ENCODE results near the gene CCBE1.

DNA sequence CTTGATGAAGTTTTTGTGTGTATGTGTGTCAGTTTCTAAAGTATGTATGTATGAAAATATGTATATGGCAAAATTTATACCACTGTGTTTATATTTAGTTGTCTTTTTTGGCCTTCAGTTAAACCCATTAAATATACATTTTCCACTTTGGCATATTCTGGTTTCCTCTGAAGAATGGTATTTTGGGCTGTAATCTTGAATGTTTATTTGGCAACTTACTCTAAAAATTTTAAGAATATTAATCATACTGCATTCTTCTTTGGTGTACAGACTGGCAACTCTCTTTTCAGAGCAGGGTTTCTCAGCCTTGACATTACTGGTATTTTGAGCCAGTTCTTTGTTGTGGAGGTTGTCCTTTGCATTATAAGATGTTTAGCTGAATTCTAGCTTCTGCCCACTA, 27.9 kb upstream of the CCBE1 start:
- TF ChIP-seq, protein P1, sequence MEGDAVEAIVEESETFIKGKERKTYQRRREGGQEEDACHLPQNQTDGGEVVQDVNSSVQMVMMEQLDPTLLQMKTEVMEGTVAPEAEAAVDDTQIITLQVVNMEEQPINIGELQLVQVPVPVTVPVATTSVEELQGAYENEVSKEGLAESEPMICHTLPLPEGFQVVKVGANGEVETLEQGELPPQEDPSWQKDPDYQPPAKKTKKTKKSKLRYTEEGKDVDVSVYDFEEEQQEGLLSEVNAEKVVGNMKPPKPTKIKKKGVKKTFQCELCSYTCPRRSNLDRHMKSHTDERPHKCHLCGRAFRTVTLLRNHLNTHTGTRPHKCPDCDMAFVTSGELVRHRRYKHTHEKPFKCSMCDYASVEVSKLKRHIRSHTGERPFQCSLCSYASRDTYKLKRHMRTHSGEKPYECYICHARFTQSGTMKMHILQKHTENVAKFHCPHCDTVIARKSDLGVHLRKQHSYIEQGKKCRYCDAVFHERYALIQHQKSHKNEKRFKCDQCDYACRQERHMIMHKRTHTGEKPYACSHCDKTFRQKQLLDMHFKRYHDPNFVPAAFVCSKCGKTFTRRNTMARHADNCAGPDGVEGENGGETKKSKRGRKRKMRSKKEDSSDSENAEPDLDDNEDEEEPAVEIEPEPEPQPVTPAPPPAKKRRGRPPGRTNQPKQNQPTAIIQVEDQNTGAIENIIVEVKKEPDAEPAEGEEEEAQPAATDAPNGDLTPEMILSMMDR (conservative IDR thresholded peaks at IDR 0.05; ENCODE audit: low read depth, low read length) = no peak
- TF ChIP-seq POLR2A (IDR thresholded peaks at IDR 0.05; ENCODE audit: low read depth, low read length) (no peak), SMC3 (IDR thresholded peaks at IDR 0.05; ENCODE audit: low read depth, low read length) (no peak), MXI1 (IDR thresholded peaks at IDR 0.05; ENCODE audit: borderline replicate concordance, low read depth, low read length) (no peak), MAFK (IDR thresholded peaks at IDR 0.05; ENCODE audit: low read depth, low read length) (no peak), FOS (IDR thresholded peaks at IDR 0.05; ENCODE audit: low read depth, low read length) (no peak), CEBPB (IDR thresholded peaks at IDR 0.05; ENCODE audit: low read depth, low read length) (no peak), RFX5 (IDR thresholded peaks at IDR 0.05; ENCODE audit: low read depth, low read length) (no peak), RCOR1 (IDR thresholded peaks at IDR 0.05; ENCODE audit: insufficient replicate concordance, low read length) (no peak), MAZ (IDR thresholded peaks at IDR 0.05; ENCODE audit: borderline replicate concordance, low read depth, low read length) (no peak), CHD1 (IDR thresholded peaks at IDR 0.05; ENCODE audit: low read depth, low read length) (no peak), BHLHE40 (IDR thresholded peaks at IDR 0.05; ENCODE audit: low read depth, low read length) (no peak), RAD21 (IDR thresholded peaks at IDR 0.05; ENCODE audit: low read length) (no peak)
- TF ChIP-seq, protein P2, sequence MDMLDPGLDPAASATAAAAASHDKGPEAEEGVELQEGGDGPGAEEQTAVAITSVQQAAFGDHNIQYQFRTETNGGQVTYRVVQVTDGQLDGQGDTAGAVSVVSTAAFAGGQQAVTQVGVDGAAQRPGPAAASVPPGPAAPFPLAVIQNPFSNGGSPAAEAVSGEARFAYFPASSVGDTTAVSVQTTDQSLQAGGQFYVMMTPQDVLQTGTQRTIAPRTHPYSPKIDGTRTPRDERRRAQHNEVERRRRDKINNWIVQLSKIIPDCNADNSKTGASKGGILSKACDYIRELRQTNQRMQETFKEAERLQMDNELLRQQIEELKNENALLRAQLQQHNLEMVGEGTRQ (IDR thresholded peaks at IDR 0.05; ENCODE audit: low read depth, low read length) = no peak

Measured in IMR-90 (cell line).